DOHH2 (cell line): Measurements from ENCODE around the gene AEBP1.
A peak's percentile ranks its signal among the peaks of the same experiment; 100 is the strongest.

ENCODE experiments used
- H3F3A ChIP-seq: fragments of 200-600 bp; sonication (generic), shearing (Covaris generic); 2 replicates; pipeline ENCODE4 v1.6.0; 2016; ENCODE audit warnings: antibody characterized with exemption, mild to moderate bottlenecking; ENCODE audit not compliant: control insufficient read depth, insufficient read depth
- H3K27ac ChIP-seq: fragments of 200-600 bp; sonication (generic); 2 replicates; pipeline ENCODE4 v1.5.1; 2014; ENCODE audit warnings: low read depth, mild to moderate bottlenecking, low read length, moderate library complexity
- H3K27me3 ChIP-seq: fragments of 200-600 bp; sonication (generic); 2 replicates; pipeline ENCODE4 v1.6.1; 2014; ENCODE audit warnings: mild to moderate bottlenecking, low read length, mixed read lengths; ENCODE audit not compliant: control insufficient read depth
- H3K36me3 ChIP-seq: fragments of 200-600 bp; sonication (generic); 2 replicates; pipeline ENCODE4 v1.6.1; 2014; ENCODE audit warnings: mild to moderate bottlenecking, low read length, moderate library complexity, mixed read lengths; ENCODE audit not compliant: control insufficient read depth
- H3K4me1 ChIP-seq: fragments of 200-600 bp; sonication (generic); 2 replicates; pipeline ENCODE4 v1.6.1; 2014; ENCODE audit warnings: mild to moderate bottlenecking, low read length, mixed read lengths; ENCODE audit not compliant: control insufficient read depth
- H3K4me2 ChIP-seq: fragments of 200-600 bp; sonication (generic); 2 replicates; pipeline ENCODE4 v1.6.0; 2014; ENCODE audit warnings: mild to moderate bottlenecking, low read length, moderate library complexity
- H3K4me3 ChIP-seq: fragments of 200-600 bp; sonication (generic); 2 replicates; pipeline ENCODE4 v1.5.1; 2014; ENCODE audit warnings: mild to moderate bottlenecking, low read length, mixed read lengths
- H3K79me2 ChIP-seq: fragments of 200-600 bp; sonication (generic); 2 replicates; pipeline ENCODE4 v1.6.1; 2014; ENCODE audit warnings: mild to moderate bottlenecking, low read length, mixed read lengths; ENCODE audit not compliant: control insufficient read depth
- H3K9me2 ChIP-seq: fragments of 200-600 bp; sonication (generic); replicated peaks from 2 replicates; pipeline ENCODE4 v1.6.1; 2014; ENCODE audit warnings: mild to moderate bottlenecking, low read length, mixed read lengths; ENCODE audit not compliant: control insufficient read depth
- H3K9me3 ChIP-seq: fragments of 200-600 bp; sonication (generic); 2 replicates; pipeline ENCODE4 v1.6.1; 2014; ENCODE audit warnings: antibody characterized with exemption, low read length, mixed read lengths; ENCODE audit not compliant: control insufficient read depth, insufficient read depth
- H4K20me1 ChIP-seq: fragments of 200-600 bp; sonication (generic); 2 replicates; pipeline ENCODE4 v1.6.0; 2014; ENCODE audit warnings: low read depth, mild to moderate bottlenecking, antibody characterized with exemption, low read length, moderate library complexity; ENCODE audit not compliant: control insufficient read depth, insufficient read depth
- CTCF ChIP-seq: fragments of 200-600 bp; sonication (generic); IDR thresholded peaks from one replicate; pipeline ENCODE4 v1.5.1; 2014; ENCODE audit warnings: antibody characterized with exemption, mild to moderate bottlenecking, low read depth, low read length; ENCODE audit not compliant: poor library complexity, severe bottlenecking
- EZH2phosphoT487 ChIP-seq: fragments of 200-600 bp; sonication (generic); IDR thresholded peaks from 2 replicates; pipeline ENCODE4 v1.6.1; 2017; ENCODE audit warnings: borderline replicate concordance, mild to moderate bottlenecking, antibody characterized with exemption, low read length, moderate library complexity, mixed read lengths

AEBP1 gene

GRCh38 chr7:44063894-44064651, 40.1 kb upstream of the AEBP1 start:
- peaks cover 7% of the 10 kb centered on the region; the same call in 1 of the 2 replicates for H4K20me1 ChIP-seq
- no peaks in the 10 kb centered on the region for H3K9me2 ChIP-seq
- no peak overlapping the region for H3K27ac ChIP-seq
- H3K4me3 ChIP-seq = no peak overlapping the region
- no peak overlapping the region for H3K4me2 ChIP-seq
- H3K36me3 ChIP-seq = peaks cover 34% of the 10 kb centered on the region
- H3K79me2 ChIP-seq = no peaks in the 10 kb centered on the region
- TF ChIP-seq CTCF (no peak), EZH2phosphoT487 (no peak)
- H3K27me3 ChIP-seq = peaks cover 41% of the 10 kb centered on the region
- H3K4me1 ChIP-seq = peaks cover 26% of the 10 kb centered on the region
- peaks cover 9% of the 10 kb centered on the region for H3F3A ChIP-seq
- no peaks in the 10 kb centered on the region for H3K9me3 ChIP-seq

GRCh38 chr7:44064791-44065430, 39.2 kb upstream of the AEBP1 start:
- TF ChIP-seq EZH2phosphoT487 = peak; percentile 93; the same call in 1 of the 2 replicates
- no peak for TF ChIP-seq CTCF
- Histone ChIP-seq H3F3A (peaks cover 13% of the 10 kb centered on the region), H3K9me3 (no peaks in the 10 kb centered on the region), H3K4me3 (no peak overlapping the region), H3K9me2 (no peaks in the 10 kb centered on the region), H3K27ac (no peak overlapping the region), H3K36me3 (peaks cover 25% of the 10 kb centered on the region), H3K4me2 (no peak overlapping the region; the same call in 1 of the 2 replicates), H3K79me2 (no peaks in the 10 kb centered on the region), H3K27me3 (peaks cover 41% of the 10 kb centered on the region), H3K4me1 (peaks cover 18% of the 10 kb centered on the region), H4K20me1 (0 out of 2 replicates have a peak, but pooled peaks cover 6% of the 10 kb centered on the region)

GRCh38 chr7:44065431-44066110, 38.6 kb upstream of the AEBP1 start, which contains the start of gene PGAM2:
PGAM2 (minus strand) TSS chr7:44065567; CDS start chr7:44065529, 38 bp downstream.
- no peak for TF ChIP-seq CTCF
- peak; percentile 70; the same call in 1 of the 2 replicates for TF ChIP-seq EZH2phosphoT487

More at GRCh38 chr7:44065431-44066110, 38.6 kb upstream of the AEBP1 start, which contains the start of gene PGAM2:
- Histone ChIP-seq H3K36me3 (peaks cover 19% of the 10 kb centered on the region), H3K79me2 (no peaks in the 10 kb centered on the region), H3K4me3 (no peak within 1 kb of the TSS), H3F3A (peaks cover 15% of the 10 kb centered on the region), H3K9me2 (no peaks in the 10 kb centered on the region), H3K4me1 (peaks cover 18% of the 10 kb centered on the region), H3K27ac (no peak within 1 kb of the TSS), H3K27me3 (peaks cover 41% of the 10 kb centered on the region), H4K20me1 (0 out of 2 replicates have a peak, but pooled peaks cover 6% of the 10 kb centered on the region), H3K9me3 (no peaks in the 10 kb centered on the region), H3K4me2 (no peak within 1 kb of the TSS; the same call in 1 of the 2 replicates)
